HFF-Myc (cell line): ENCODE data around the gene BAAT.
"Not testable (repeated sequence)": the region's sequence is repeated elsewhere in the genome, so short reads cannot be mapped to it uniquely, and the experiment has no call there.

Source experiments
- DNase-seq: peaks from one replicate; pipeline ENCODE4 v3.0.0-alpha.2; 2011; ENCODE audit warnings: low read depth; ENCODE audit errors: extremely low read depth
- H3K4me3 ChIP-seq: replicated peaks from 2 replicates; pipeline ENCODE4 v1.5.1; 2011; ENCODE audit warnings: low read depth, mild to moderate bottlenecking, control low read depth, low read length
- CTCF ChIP-seq: IDR thresholded peaks from 2 replicates; pipeline ENCODE4 v1.5.1; 2012; ENCODE audit warnings: mild to moderate bottlenecking, low read depth, low read length, control low read depth; ENCODE audit errors: missing control alignments

Gene BAAT

DNA sequence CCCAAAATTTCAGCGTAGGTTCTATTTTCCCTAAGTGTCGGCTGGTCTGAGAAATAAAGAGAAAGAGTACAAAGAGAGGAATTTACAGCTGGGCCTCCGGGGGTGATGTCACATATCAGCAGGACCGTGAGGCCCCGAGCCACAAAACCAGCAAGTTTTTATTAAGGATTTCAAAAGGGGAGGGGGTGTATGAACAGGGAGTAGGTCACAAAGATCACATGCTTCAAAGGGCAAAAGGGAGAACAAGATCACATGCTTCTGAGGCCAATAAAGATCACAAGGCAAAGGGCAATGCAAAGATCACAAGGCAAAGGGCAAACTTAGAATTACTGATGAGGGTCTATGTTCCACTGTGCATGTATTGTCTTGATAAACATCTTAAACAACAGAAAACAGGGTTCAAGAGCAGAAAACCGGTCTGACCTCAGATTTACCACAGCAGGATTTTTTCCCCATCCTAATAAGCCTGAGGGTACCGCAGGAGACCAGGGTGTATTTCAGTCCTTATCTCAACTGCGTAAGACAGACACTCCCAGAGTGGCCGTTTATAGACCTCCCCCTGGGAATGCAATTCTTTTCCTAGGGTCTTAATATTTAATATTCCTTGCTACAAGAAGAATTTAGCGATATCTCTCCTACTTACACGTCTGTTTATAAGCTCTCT lies at the start of gene BAAT:
TSS of gene BAAT (minus strand) at position 134 of the 664 bp plus-strand sequence. CDS start 13,602 bp downstream, outside the sequence.
- not testable (repeated sequence) for H3K4me3 ChIP-seq, DNase-seq

- DNase-seq = no peak
- TF ChIP-seq CTCF = no peak
- no peak overlapping the region for H3K4me3 ChIP-seq
Observed at GRCh38 chr9:101433229-101433628, 48.4 kb upstream of the BAAT start.

- DNase-seq = no peak
- no peak overlapping the region for H3K4me3 ChIP-seq
- TF ChIP-seq CTCF = no peak
Observed at GRCh38 chr9:101432740-101433139, 47.9 kb upstream of the BAAT start.

DNA sequence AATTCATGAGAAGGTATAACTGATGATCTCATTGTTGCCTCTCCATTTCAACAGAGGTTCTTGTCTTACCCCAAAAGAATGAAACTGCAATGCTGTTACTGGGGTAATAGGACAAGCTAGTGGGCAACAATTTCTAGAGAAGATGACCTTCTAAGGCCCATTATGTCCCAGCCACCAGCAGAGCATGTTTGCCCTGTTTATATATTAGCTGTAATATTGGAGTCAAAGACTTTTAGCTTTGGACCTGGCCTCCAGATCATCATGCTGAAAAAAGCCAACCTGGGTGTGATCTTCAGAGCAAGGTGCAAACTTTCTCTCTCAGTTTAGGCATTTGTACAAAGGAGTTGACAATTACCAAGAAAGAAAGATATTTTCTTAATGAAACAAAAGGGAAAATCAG lies 47.4 kb upstream of the BAAT start:
- DNase-seq = no peak
- no peak overlapping the region for H3K4me3 ChIP-seq
- no peak for TF ChIP-seq CTCF

DNA sequence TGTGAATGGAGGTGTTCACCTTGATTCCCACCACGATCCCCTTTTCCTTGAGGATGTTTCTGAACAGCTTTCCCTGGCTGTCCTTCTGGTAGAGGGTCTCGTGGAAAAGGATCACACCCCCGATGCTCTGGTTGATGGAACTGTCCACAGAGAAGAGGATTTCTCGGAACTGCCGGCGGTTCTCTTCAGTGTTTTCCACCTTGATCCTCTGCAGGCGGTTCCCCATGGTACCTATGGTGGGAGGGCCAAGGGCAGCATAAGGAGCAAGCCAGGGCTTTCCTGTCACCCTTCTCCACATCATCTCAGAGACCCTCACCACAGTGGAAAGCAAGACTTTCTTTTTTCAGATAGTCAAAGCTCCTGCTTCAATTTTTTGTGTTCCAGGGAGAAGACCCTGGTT lies 44.9 kb upstream of the BAAT start:
- H3K4me3 ChIP-seq = no peak overlapping the region
- no peak for TF ChIP-seq CTCF
- no peak for DNase-seq

- no peak for DNase-seq
- H3K4me3 ChIP-seq = no peak overlapping the region
- no peak for TF ChIP-seq CTCF
Observed at GRCh38 chr9:101428909-101429308, 44.1 kb upstream of the BAAT start.

DNA sequence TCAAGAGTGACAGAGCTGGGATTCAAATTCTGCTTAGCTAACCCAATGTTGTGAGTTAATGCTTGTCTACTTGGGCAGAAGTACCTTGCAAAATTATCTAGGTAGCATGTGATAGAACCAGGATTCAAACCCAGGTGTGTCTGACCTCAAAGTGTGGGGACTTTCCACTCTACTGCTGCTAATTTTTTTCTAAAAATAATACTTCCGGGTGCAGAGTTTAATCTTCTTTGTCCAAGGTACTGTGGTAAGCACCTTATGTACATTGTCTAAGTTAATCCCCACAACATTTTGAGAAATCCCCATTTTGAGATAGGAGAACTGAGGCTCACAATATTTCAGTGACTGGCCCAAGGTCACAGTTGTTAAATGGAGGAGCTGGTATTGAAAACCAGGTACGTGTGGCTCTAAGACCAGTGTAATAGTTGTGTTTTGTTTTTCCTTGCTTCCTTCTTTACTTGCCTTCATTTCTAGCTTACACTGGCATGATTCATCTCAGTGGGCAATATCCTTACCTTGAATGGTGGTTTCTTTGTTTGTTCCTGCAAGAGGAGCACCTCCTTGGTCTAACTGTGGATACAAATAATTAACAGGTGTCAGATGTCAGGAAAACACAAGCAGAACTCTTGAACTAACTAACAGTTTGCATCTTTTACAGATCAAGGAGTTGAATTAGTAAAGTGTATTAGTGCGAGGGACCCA lies 43.3 kb upstream of the BAAT start:
- H3K4me3 ChIP-seq = no peak overlapping the region
- TF ChIP-seq CTCF = no peak
- DNase-seq = no peak
